Activated gamma-delta T cell treated with Interleukin-2 at 50 U/mL for 16 hours (primary cell): ENCODE measurements around the gene SRP68.

Experiments
- DNase-seq: peaks from one replicate; pipeline ENCODE4 v3.0.0-alpha.2; 2020

The SRP68 gene

GRCh38 chr17:75996665-75997590, 75.4 kb downstream of the SRP68 start:
- DNase-seq, result no peak

GRCh38 chr17:75995385-75995925, 76.9 kb downstream of the SRP68 start:
- no peak for DNase-seq

- DNase-seq, result no peak
Observed at GRCh38 chr17:75994802-75995370, 77.4 kb downstream of the SRP68 start.

- DNase-seq, result no peak
Observed at GRCh38 chr17:75991396-75991795, 80.9 kb downstream of the SRP68 start.
